GM12872 (cell line): ENCODE measurements around the gene TET1.

Experiments used
- CTCF ChIP-seq: IDR thresholded peaks from 3 replicates; pipeline ENCODE4 v1.5.1; 2011; ENCODE audit warnings: low read depth, mild to moderate bottlenecking, low read length, moderate library complexity; ENCODE audit not compliant: insufficient read depth

TET1 gene

GRCh38 chr10:68606918-68607317 is 46.8 kb downstream of the TET1 start:
- TF ChIP-seq CTCF, result no peak

- no peak for TF ChIP-seq CTCF
Observed at GRCh38 chr10:68611227-68611626, 51.1 kb downstream of the TET1 start.

GRCh38 chr10:68618234-68618633 is 58.1 kb downstream of the TET1 start:
- TF ChIP-seq CTCF, result no peak

GRCh38 chr10:68619595-68619994 is 59.5 kb downstream of the TET1 start:
- TF ChIP-seq CTCF, result no peak

- TF ChIP-seq CTCF, result no peak
Observed at GRCh38 chr10:68625316-68625921, 65.3 kb downstream of the TET1 start.

- no peak for TF ChIP-seq CTCF
Observed at GRCh38 chr10:68628576-68629127, 68.5 kb downstream of the TET1 start.

GRCh38 chr10:68633281-68633680 is 73.1 kb downstream of the TET1 start:
- no peak for TF ChIP-seq CTCF
